Uterus (tissue), 4 donors: ENCODE results near the gene GPR78. TPM values are rescaled to one million over a fixed set of nuclear protein-coding genes. Genes with fewer than 3 reads are reported as not detected.
"Not testable (repeated sequence)": the region's sequence is repeated elsewhere in the genome, so short reads cannot be mapped to it uniquely, and the experiment has no call there.

Experiments used
- DNase-seq, 2 donors: peaks; one replicate each; pipeline ENCODE4 v3.0.0-alpha.2; 2019 to 2020
- H3K27ac ChIP-seq, 2 donors: fragments of 200-600 bp; sonication (generic); 1 replicate in 1 of 2; 2 replicates in 1 of 2; pipeline ENCODE4 v1.5.1; 2016 to 2018
- H3K27me3 ChIP-seq, 2 donors: fragments of 200-600 bp; sonication (generic); one replicate each; pipeline ENCODE4 v1.5.1; 2018 to 2019; ENCODE audit warnings: control low read depth in 1 of 2
- H3K36me3 ChIP-seq, 2 donors: fragments of 200-600 bp; sonication (generic); one replicate each; pipeline ENCODE4 v1.5.1; 2019; ENCODE audit warnings: control low read depth in 1 of 2
- H3K4me1 ChIP-seq, 2 donors: fragments of 200-600 bp; sonication (generic); one replicate each; pipeline ENCODE4 v1.5.1; 2018 to 2019; ENCODE audit warnings: control low read depth in 1 of 2
- H3K4me3 ChIP-seq, 2 donors: fragments of 200-600 bp; sonication (generic); 1 replicate in 1 of 2; 2 replicates in 1 of 2; pipeline ENCODE4 v1.5.1; 2018 to 2019; ENCODE audit warnings: mild to moderate bottlenecking in 1 of 2
- H3K9me3 ChIP-seq, 2 donors: fragments of 200-600 bp; sonication (generic); one replicate each; pipeline ENCODE4 v1.5.1; 2019; ENCODE audit warnings: control low read depth in 1 of 2
- POLR2A ChIP-seq, 2 donors: fragments of 450-650 bp; IDR thresholded peaks; one replicate each; pipeline ENCODE4 v1.6.1; 2016; ENCODE audit warnings: antibody characterized with exemption in 2 of 2, mild to moderate bottlenecking in 1 of 2, moderate library complexity in 1 of 2
- intact Hi-C: fragments of 100-400 bp; cut with DNase I; formaldehyde crosslinking; loops from one replicate; pipeline ENCODE4 v1.15.1; 2023; ENCODE audit warnings: low total_unique reads
- total RNA-seq, 4 donors: library from RNA; depleted of rRNA in 3 of 4; stranded (reverse); fragments of >200 nt in 3 of 4; gene quantifications; one replicate each; pipeline versions ENCODE4 v1.1.0 to v1.2.4, GENCODE V29; 2014 to 2023
- TF ChIP-seq, protein P1 (sequence below), 4 experiments: fragments of 200-600 bp in 2 of 4; fragments of 450-650 bp in 2 of 4; sonication (generic) in 2 of 4; IDR thresholded peaks; one replicate each; pipeline ENCODE4 v1.5.1; 2016 to 2019; ENCODE audit warnings: antibody characterized with exemption in 4 of 4, mild to moderate bottlenecking in 2 of 4, moderate library complexity in 1 of 4
- donor health status: DM: yes; HTN: yes; CAD: no.

The GPR78 gene
- total RNA-seq, 4 donors from 2014 or later, result 0.43 to 2.1 TPM; not detected in 2

DNA sequence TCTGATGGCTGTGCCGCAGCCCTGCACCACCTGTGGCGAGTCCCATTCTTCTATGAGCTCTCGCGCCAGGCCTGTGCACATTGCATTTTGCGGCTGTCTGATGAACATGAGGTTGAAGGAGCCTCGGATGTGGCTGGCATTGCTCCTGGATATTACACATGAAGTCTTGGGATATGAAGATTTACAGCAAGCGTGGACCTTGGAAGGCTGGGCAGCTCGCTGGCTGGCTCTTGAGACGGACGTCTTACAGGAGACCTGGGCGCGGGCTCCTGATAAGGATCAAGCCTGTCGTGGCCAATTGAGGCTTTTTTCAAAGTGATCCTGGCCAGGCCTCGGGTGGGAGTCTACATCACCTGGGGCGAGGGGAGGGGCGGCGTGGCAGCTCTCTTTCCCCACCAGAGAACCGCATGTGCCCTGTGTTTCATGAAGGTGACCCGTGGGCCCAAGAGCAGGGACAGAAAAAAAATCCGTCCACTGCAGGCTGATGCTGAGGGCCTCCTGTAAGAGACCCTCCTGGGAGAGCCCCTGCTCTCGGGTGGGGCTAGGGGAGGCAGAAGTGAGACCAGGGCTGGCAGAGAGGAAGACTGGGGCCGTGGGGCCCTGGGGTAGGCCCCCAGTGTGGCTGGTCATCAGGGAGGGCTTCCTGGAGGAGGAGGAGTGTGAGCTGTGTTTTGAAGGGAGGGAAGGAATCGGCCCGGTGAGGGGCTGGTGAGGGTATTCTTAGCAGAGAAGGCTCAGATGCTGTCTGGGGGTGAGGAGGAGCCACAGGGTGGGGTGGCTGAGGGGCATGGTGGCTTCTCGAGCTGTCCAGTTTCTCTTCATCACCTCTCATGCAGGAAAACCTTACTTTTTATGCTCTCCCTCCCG is 36.0 kb downstream of the GPR78 start:
- Histone ChIP-seq H3K36me3 (no peaks in the 10 kb centered on the region), H3K4me3 (no peak overlapping the region), H3K27me3 (no peaks in the 10 kb centered on the region), H3K9me3 (no peaks in the 10 kb centered on the region), H3K4me1 (no peaks in the 10 kb centered on the region), H3K27ac (no peak overlapping the region)
- intact Hi-C loops, result no loop called here
- TF ChIP-seq POLR2A (IDR thresholded peaks at IDR 0.05), result no peak
- TF ChIP-seq, protein P1, sequence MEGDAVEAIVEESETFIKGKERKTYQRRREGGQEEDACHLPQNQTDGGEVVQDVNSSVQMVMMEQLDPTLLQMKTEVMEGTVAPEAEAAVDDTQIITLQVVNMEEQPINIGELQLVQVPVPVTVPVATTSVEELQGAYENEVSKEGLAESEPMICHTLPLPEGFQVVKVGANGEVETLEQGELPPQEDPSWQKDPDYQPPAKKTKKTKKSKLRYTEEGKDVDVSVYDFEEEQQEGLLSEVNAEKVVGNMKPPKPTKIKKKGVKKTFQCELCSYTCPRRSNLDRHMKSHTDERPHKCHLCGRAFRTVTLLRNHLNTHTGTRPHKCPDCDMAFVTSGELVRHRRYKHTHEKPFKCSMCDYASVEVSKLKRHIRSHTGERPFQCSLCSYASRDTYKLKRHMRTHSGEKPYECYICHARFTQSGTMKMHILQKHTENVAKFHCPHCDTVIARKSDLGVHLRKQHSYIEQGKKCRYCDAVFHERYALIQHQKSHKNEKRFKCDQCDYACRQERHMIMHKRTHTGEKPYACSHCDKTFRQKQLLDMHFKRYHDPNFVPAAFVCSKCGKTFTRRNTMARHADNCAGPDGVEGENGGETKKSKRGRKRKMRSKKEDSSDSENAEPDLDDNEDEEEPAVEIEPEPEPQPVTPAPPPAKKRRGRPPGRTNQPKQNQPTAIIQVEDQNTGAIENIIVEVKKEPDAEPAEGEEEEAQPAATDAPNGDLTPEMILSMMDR (IDR thresholded peaks at IDR 0.05), result no peak
- no peak for DNase-seq

DNA sequence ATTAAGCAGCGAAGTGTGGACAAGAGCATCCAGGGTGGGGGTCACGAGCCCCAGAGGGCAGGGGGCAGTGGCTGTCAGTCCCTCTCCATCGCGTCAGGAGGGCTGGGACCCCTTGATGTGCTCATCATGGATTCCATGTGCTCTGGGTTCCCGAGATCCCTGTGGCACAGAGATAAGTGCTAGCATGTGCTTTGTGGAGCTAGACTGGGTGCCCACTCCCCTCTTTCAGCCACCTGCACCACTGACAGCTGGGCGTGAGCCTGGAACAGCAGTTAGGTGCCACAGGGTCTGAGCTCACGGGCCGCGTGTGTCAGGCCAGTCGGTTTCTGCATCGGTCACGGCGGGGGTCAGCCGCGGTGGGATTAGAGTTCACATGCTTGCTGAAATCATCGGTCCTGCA is 36.6 kb downstream of the GPR78 start:
- Histone ChIP-seq H3K27ac (no peak overlapping the region), H3K4me1 (no peaks in the 10 kb centered on the region), H3K9me3 (no peaks in the 10 kb centered on the region), H3K27me3 (no peaks in the 10 kb centered on the region), H3K36me3 (no peaks in the 10 kb centered on the region), H3K4me3 (no peak overlapping the region)
- no peak for DNase-seq
- TF ChIP-seq, protein P1 (IDR thresholded peaks at IDR 0.05), result no peak
- TF ChIP-seq POLR2A (IDR thresholded peaks at IDR 0.05), result no peak
- intact Hi-C loops, result no loop called here

DNA sequence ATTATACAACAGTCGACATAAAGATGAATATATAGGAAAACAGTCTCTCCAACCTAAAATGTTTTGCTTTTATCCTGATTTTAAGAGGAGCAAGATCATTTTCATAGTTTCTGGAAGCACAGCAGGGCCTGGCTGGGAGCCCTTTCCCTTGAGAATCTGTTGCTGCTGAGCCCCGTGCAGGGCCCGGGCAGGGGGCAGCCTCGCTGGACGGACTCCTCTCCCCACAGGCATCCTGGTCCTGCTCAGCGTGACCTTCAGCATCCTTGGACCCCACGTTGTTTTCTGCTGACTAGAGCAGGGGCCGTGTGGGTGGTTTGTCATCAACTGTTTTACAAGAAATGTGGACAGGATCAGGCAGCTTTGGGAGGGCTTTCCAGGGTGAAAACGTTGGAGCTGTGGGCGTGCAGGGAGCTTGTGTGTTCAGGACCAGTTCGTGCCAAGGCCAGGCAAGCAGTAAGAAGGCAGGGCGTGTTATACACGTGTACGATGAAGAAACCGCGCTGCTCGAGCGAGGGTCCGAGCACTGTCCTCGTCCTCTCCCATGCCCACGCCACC is 37.4 kb downstream of the GPR78 start:
- no peaks in the 10 kb centered on the region for H3K27me3 ChIP-seq
- H3K9me3 ChIP-seq, result no peaks in the 10 kb centered on the region
- no peaks in the 10 kb centered on the region for H3K4me1 ChIP-seq
- TF ChIP-seq, protein P1 (IDR thresholded peaks at IDR 0.05), result no peak
- TF ChIP-seq POLR2A (IDR thresholded peaks at IDR 0.05), result no peak
- no peak for DNase-seq
- H3K36me3 ChIP-seq, result no peaks in the 10 kb centered on the region
- no peak overlapping the region for H3K27ac ChIP-seq
- H3K4me3 ChIP-seq, result no peak overlapping the region
- intact Hi-C loops, result no loop called here

DNA sequence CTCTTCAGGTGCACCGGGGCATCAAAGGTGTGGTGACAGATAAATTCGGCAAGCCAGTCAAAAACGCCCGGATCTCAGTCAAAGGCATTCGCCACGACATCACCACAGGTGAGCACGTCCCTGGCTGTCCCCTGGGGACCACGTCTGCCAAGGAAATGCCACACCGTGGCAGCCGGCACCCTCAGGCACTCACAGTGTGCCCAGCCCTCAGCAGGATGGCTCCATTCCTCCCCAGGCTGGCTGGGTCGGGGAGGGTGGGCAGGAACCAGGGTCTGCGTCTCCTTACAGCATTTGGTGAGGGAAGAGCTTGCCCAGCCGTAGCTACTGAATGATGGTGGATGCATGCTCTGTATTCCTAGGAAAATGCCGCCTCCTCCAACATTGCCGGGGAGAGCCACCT is 38.2 kb downstream of the GPR78 start:
- TF ChIP-seq POLR2A (IDR thresholded peaks at IDR 0.05), result no peak
- TF ChIP-seq, protein P1 (IDR thresholded peaks at IDR 0.05), result no peak
- Histone ChIP-seq H3K4me1 (no peaks in the 10 kb centered on the region), H3K27ac (no peak overlapping the region), H3K4me3 (no peak overlapping the region), H3K9me3 (no peaks in the 10 kb centered on the region), H3K27me3 (no peaks in the 10 kb centered on the region), H3K36me3 (no peaks in the 10 kb centered on the region)
- DNase-seq, result no peak
- intact Hi-C loops, result no loop called here

DNA sequence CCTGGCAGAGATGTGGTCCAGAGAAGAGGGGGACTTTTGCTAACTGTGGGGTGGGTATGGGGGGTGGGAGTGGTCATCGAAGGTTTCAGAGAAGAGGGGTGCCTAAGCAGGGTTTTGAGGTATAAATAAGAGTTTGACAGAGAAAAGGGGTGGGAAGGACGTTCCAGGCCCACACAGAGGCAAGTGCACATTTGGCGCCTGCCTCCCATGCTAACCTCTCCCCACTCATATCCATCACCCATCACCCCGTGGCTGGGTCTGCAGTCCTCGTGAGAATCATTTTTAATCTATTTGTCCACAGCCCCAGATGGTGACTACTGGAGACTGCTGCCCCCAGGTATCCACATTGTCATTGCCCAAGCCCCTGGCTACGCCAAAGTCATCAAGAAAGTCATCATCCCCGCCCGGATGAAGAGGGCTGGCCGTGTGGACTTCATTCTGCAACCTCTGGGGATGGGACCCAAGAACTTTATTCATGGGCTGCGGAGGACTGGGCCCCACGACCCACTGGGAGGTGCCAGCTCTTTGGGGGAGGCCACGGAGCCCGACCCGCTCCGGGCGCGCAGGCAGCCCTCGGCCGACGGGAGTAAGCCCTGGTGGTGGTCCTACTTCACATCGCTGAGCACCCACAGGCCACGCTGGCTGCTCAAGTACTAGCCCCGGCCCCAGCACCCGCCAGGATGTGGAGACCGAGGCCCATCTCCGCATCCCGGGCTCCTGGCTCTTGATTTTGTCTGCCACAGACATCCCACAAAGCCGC is 38.9 kb downstream of the GPR78 start:
- Histone ChIP-seq H3K27me3 (no peaks in the 10 kb centered on the region), H3K4me3 (no peak overlapping the region), H3K4me1 (no peaks in the 10 kb centered on the region), H3K36me3 (no peaks in the 10 kb centered on the region), H3K27ac (no peak overlapping the region), H3K9me3 (no peaks in the 10 kb centered on the region)
- no peak for DNase-seq
- TF ChIP-seq, protein P1 (IDR thresholded peaks at IDR 0.05), result no peak
- no peak for TF ChIP-seq POLR2A (IDR thresholded peaks at IDR 0.05)
- intact Hi-C loops, result no loop called here

DNA sequence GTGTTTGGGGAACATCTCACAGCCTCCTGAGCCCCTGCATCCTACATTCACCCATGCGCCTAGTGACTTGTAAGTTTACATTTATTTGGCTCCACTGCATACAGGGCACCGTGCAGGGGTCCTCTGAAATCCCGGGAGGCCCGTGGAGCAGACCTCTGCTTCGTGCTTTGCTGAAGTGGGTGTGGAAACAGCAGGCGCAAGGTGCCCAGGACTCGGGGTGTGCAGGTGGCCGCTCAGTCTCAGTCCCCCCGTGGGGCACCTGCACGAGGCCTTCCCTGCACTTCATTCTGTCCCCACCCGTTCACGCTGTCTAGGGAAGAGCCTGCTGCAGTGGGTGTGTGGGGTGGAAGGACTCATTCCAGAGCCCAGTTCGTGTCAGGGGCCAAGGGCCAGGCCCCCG is 40.9 kb downstream of the GPR78 start:
- H3K9me3 ChIP-seq, H3K27me3 ChIP-seq, H3K36me3 ChIP-seq, H3K4me1 ChIP-seq, DNase-seq, intact Hi-C loops, H3K27ac ChIP-seq, H3K4me3 ChIP-seq: not testable (repeated sequence)

DNA sequence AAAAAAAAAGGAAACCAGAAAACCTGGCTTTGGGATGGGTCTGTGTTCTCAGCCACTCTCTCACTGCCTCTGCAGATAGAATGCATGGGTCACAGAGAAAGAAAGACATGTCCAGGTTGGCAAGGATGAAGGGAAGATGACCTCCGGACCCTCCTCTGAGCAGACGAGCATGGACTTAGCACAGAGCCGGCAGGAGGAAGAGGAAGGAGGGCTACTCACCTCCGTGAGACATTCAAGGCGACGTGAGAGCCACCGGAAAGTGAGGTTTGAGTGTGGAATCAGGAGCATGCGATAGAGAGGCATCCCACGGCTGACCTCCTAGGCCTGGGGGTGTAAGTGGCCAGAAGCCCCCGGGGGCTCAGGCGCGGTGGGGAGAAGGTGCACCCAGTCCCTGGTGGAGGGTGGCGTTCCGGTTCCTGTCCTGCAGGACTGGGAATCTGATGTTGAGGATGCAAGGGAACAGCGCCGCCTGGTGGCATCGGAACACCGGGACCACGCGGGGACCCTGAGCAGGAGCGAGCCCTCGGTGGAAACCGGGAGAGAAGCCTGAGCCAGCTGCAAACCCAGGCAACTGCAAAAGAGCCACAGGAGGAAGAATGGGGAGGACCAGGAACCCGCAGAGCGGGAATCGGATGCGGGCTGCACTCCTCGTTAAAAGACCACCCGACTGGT is 44.5 kb downstream of the GPR78 start:
- intact Hi-C loops, H3K27me3 ChIP-seq: not testable (repeated sequence)

More for the DNA sequence above, 44.5 kb downstream of the GPR78 start:
- H3K36me3 ChIP-seq, H3K27ac ChIP-seq, DNase-seq, H3K4me3 ChIP-seq, H3K9me3 ChIP-seq, H3K4me1 ChIP-seq: not testable (repeated sequence)
